Left lobe of liver (tissue), 2 donors: ENCODE measurements around the gene TADA2B. TPM values are rescaled to one million over a fixed set of nuclear protein-coding genes. Genes with fewer than 3 reads are reported as not detected.
A peak's percentile ranks its signal among the peaks of the same experiment; 100 is the strongest.

Source experiments
- ATAC-seq: fragments of 200-7000 bp; cut with Tn5 transposase; one replicate; pipeline ENCODE4 v1.9.1; 2020; ENCODE audit warnings: mild to moderate bottlenecking, moderate library complexity
- DNase-seq: peaks from one replicate; pipeline ENCODE4 v3.0.0-alpha.2; 2020; ENCODE audit warnings: low spot score
- total RNA-seq: library from RNA; stranded (reverse); gene quantifications from one replicate; pipeline ENCODE4 v1.2.1, GENCODE V29; 2021
- donor health status: DM: no; HTN: no; CAD: no; lungs with moderate emphysema.
- donor health status: DM: no; HTN: yes; CAD: no.

TADA2B gene
- total RNA-seq, 1 donor from 2014 or later: 18.6 TPM

GRCh38 chr4:7016512-7016911 is 26.7 kb upstream of the TADA2B start:
- ATAC-seq: peak; percentile 52
- no peak for DNase-seq

- ATAC-seq (no peak), DNase-seq (no peak)
Observed at GRCh38 chr4:7017446-7018048, 25.6 kb upstream of the TADA2B start.

GRCh38 chr4:7018281-7018680 is 24.9 kb upstream of the TADA2B start:
- DNase-seq (no peak), ATAC-seq (no peak)

- ATAC-seq (no peak), DNase-seq (no peak)
Observed at GRCh38 chr4:7019367-7019766, 23.8 kb upstream of the TADA2B start.

- DNase-seq: no peak
Observed at GRCh38 chr4:7020290-7020689, 22.9 kb upstream of the TADA2B start.

GRCh38 chr4:7020856-7021255 is 22.3 kb upstream of the TADA2B start:
- ATAC-seq: no peak

More at GRCh38 chr4:7020290-7020689, 22.9 kb upstream of the TADA2B start:
- no peak for ATAC-seq

GRCh38 chr4:7021355-7021754 is 21.8 kb upstream of the TADA2B start:
- DNase-seq (no peak), ATAC-seq (no peak)

More at GRCh38 chr4:7020856-7021255, 22.3 kb upstream of the TADA2B start:
- DNase-seq: no peak

- peak; percentile 5 for ATAC-seq
Observed at GRCh38 chr4:7021930-7022664, 21.1 kb upstream of the TADA2B start.

GRCh38 chr4:7023486-7023885 is 19.7 kb upstream of the TADA2B start:
- DNase-seq: no peak
- no peak for ATAC-seq

More at GRCh38 chr4:7021930-7022664, 21.1 kb upstream of the TADA2B start:
- no peak for DNase-seq

GRCh38 chr4:7023901-7024300 is 19.3 kb upstream of the TADA2B start:
- ATAC-seq (no peak), DNase-seq (no peak)

GRCh38 chr4:7024336-7024890 is 18.8 kb upstream of the TADA2B start:
- ATAC-seq (no peak), DNase-seq (no peak)

- no peak for DNase-seq
- no peak for ATAC-seq
Observed at GRCh38 chr4:7025040-7025602, 18.1 kb upstream of the TADA2B start.

GRCh38 chr4:7026107-7026506 is 17.1 kb upstream of the TADA2B start:
- ATAC-seq: no peak
- DNase-seq: no peak

GRCh38 chr4:7027284-7027683 is 15.9 kb upstream of the TADA2B start:
- ATAC-seq (no peak), DNase-seq (no peak)

GRCh38 chr4:7027913-7028312 is 15.3 kb upstream of the TADA2B start:
- ATAC-seq: no peak
- no peak for DNase-seq

- peak; percentile 89 for DNase-seq
- ATAC-seq: peak; percentile 80
Observed at GRCh38 chr4:7029212-7029611, 14.0 kb upstream of the TADA2B start.

- DNase-seq: no peak
- no peak for ATAC-seq
Observed at GRCh38 chr4:7029921-7030320, 13.3 kb upstream of the TADA2B start.

- DNase-seq (no peak), ATAC-seq (peak; percentile 11)
Observed at GRCh38 chr4:7030856-7031255, 12.3 kb upstream of the TADA2B start.

- DNase-seq (no peak), ATAC-seq (no peak)
Observed at GRCh38 chr4:7031558-7032449, 11.4 kb upstream of the TADA2B start.

GRCh38 chr4:7032596-7032995 is 10.6 kb upstream of the TADA2B start:
- ATAC-seq: no peak

More at GRCh38 chr4:7032596-7032995, 10.6 kb upstream of the TADA2B start:
- no peak for DNase-seq
